Neural cell (in vitro differentiated cells): ENCODE measurements around the gene ZNF555.

Source experiments
- EP300 ChIP-seq: fragments of 450-650 bp; conservative IDR thresholded peaks from 2 replicates; pipeline ENCODE4 v1.6.1; 2014; ENCODE audit warnings: antibody characterized with exemption, mild to moderate bottlenecking, moderate library complexity; ENCODE audit not compliant: poor library complexity, severe bottlenecking
- EZH2 ChIP-seq: fragments of 200-600, 300-800 bp; shearing (Covaris generic), sonication (generic); IDR thresholded peaks from 2 replicates; pipeline ENCODE4 v1.6.1; 2014; ENCODE audit warnings: antibody characterized with exemption, low read length, borderline replicate concordance, mild to moderate bottlenecking; ENCODE audit not compliant: insufficient read depth, poor library complexity, severe bottlenecking
- POLR2AphosphoS5 ChIP-seq: IDR thresholded peaks from 2 replicates; pipeline ENCODE4 v1.6.1; 2012
- RAD21 ChIP-seq: fragments of 450-650 bp; conservative IDR thresholded peaks from 2 replicates; pipeline ENCODE4 v1.6.1; 2014; ENCODE audit warnings: antibody characterized with exemption, mild to moderate bottlenecking, moderate library complexity
- SMC3 ChIP-seq: fragments of 450-650 bp; conservative IDR thresholded peaks from 2 replicates; pipeline ENCODE4 v1.6.1; 2014; ENCODE audit warnings: antibody characterized with exemption, mild to moderate bottlenecking, moderate library complexity; ENCODE audit not compliant: poor library complexity
- TF ChIP-seq, protein P1 (sequence below): fragments of 450-650 bp; IDR thresholded peaks from 2 replicates; pipeline ENCODE4 v1.5.1; 2014; ENCODE audit warnings: antibody characterized with exemption, mild to moderate bottlenecking, moderate library complexity; ENCODE audit not compliant: poor library complexity, severe bottlenecking

DNA sequence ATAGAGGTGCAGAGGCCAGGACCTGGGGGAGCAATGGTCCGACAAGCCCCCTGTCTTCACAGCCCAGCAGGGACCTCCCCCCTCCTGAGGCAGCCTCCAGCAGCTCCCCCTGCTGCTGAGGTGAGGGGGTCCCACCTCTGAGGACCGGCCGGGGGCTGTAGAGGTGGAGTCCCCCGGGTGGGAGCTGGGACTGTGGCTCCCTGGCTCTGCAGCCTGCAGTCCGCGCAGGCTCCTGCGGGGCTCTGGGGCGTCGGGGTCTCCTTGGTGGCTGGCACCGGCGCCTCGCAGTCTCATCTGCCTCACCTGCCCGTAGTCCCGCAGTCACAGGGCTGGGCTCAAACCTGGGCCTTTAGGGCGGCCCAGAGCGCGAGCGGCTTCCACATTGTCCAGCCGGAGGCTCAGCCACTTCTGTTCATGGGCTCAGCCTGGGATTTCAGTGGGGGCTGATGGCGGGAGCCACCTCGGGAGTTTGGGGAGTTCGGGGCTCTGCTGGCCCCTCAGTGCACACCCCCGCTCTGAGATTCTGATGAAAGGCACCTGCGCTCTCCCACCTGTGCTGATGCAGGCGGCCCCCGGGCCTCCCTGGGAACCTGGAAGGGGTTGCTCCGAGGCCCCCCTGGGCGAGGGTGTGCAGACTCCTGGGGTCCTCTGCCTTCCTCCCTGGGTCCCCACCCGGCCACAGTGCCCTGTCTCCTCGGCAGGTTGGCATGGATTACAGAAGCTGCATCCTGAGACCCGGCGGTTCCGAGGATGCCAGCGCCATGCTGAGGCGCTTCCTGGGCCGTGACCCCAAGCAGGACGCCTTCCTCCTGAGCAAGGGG, 28.7 kb upstream of the ZNF555 start:
- TF ChIP-seq, protein P1, sequence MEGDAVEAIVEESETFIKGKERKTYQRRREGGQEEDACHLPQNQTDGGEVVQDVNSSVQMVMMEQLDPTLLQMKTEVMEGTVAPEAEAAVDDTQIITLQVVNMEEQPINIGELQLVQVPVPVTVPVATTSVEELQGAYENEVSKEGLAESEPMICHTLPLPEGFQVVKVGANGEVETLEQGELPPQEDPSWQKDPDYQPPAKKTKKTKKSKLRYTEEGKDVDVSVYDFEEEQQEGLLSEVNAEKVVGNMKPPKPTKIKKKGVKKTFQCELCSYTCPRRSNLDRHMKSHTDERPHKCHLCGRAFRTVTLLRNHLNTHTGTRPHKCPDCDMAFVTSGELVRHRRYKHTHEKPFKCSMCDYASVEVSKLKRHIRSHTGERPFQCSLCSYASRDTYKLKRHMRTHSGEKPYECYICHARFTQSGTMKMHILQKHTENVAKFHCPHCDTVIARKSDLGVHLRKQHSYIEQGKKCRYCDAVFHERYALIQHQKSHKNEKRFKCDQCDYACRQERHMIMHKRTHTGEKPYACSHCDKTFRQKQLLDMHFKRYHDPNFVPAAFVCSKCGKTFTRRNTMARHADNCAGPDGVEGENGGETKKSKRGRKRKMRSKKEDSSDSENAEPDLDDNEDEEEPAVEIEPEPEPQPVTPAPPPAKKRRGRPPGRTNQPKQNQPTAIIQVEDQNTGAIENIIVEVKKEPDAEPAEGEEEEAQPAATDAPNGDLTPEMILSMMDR = no peak
- TF ChIP-seq RAD21 (no peak), POLR2AphosphoS5 (no peak), EZH2 (no peak), SMC3 (no peak), EP300 (no peak)
